Stimulated activated CD8-positive, alpha-beta memory T cell treated with anti-CD3 and anti-CD28 coated beads, Interleukin-15, amount 100 ng/mL, for 24 hours (primary cell): ENCODE results near the gene OR5H14.
"Not testable (repeated sequence)": the region's sequence is repeated elsewhere in the genome, so short reads cannot be mapped to it uniquely, and the experiment has no call there.

Source experiments
- DNase-seq: peaks from one replicate; pipeline ENCODE4 v3.0.0-alpha.2; 2020; ENCODE audit warnings: low read depth

Gene OR5H14

GRCh38 chr3:98147179-98147578, at the start of gene OR5H14:
Gene OR5H14, plus strand, starts transcription at chr3:98147479. Its CDS starts 1,907 bp downstream, at chr3:98149386.
- no peak for DNase-seq

- DNase-seq = no peak
Measured at GRCh38 chr3:98099848-98100247, 47.4 kb upstream of the OR5H14 start.

- DNase-seq = no peak
Measured at GRCh38 chr3:98108162-98108561, 39.1 kb upstream of the OR5H14 start.

GRCh38 chr3:98109807-98110549, 37.3 kb upstream of the OR5H14 start:
- no peak for DNase-seq

GRCh38 chr3:98110550-98110908, 36.8 kb upstream of the OR5H14 start:
- DNase-seq = no peak

- no peak for DNase-seq
Measured at GRCh38 chr3:98114264-98114663, 33.0 kb upstream of the OR5H14 start.

GRCh38 chr3:98115717-98116116, 31.6 kb upstream of the OR5H14 start:
- DNase-seq = no peak

- DNase-seq = no peak
Measured at GRCh38 chr3:98130421-98130820, 16.9 kb upstream of the OR5H14 start, which contains the start of gene OR5H1. Gene OR5H1, plus strand, starts transcription at chr3:98130721. Its CDS starts 1,977 bp downstream, at chr3:98132698.

GRCh38 chr3:98136631-98137030, 10.6 kb upstream of the OR5H14 start:
- no peak for DNase-seq

- DNase-seq = not testable (repeated sequence)
Measured at GRCh38 chr3:98137826-98138557, 9.3 kb upstream of the OR5H14 start.

GRCh38 chr3:98140531-98140930, 6.7 kb upstream of the OR5H14 start:
- DNase-seq = no peak

- DNase-seq = no peak
Measured at GRCh38 chr3:98148751-98149150, 1.5 kb downstream of the OR5H14 start.

GRCh38 chr3:98149456-98149855, 2.2 kb downstream of the OR5H14 start:
- not testable (repeated sequence) for DNase-seq

- no peak for DNase-seq
Measured at GRCh38 chr3:98151241-98151640, 4.0 kb downstream of the OR5H14 start.

- DNase-seq = no peak
Measured at GRCh38 chr3:98166396-98166795, 19.1 kb downstream of the OR5H14 start, which contains the start of gene OR5H15. Gene OR5H15, plus strand, starts transcription at chr3:98166696. Its CDS starts 2,004 bp downstream, at chr3:98168700.

GRCh38 chr3:98171071-98171470, 23.8 kb downstream of the OR5H14 start:
- no peak for DNase-seq

GRCh38 chr3:98172621-98173020, 25.3 kb downstream of the OR5H14 start:
- no peak for DNase-seq

- no peak for DNase-seq
Measured at GRCh38 chr3:98180319-98180890, 33.1 kb downstream of the OR5H14 start.

GRCh38 chr3:98182196-98182595, 34.9 kb downstream of the OR5H14 start:
- DNase-seq = no peak

GRCh38 chr3:98185180-98185579, 37.9 kb downstream of the OR5H14 start:
- no peak for DNase-seq

- no peak for DNase-seq
Measured at GRCh38 chr3:98188545-98188944, 41.3 kb downstream of the OR5H14 start.

- DNase-seq = not testable (repeated sequence)
Measured at GRCh38 chr3:98190911-98191310, 43.6 kb downstream of the OR5H14 start.

GRCh38 chr3:98196293-98196692, 49.0 kb downstream of the OR5H14 start:
- DNase-seq = not testable (repeated sequence)
